WTC11 (cell line): ENCODE measurements around the gene MGAT5B.

Experiments
- ATF1 ChIP-seq: sonication (generic); formaldehyde crosslinking; IDR thresholded peaks from 2 replicates; pipeline ENCODE4 v1.8.1; 2023; ENCODE audit warnings: mild to moderate bottlenecking, moderate library complexity, missing genetic modification reagents
- CREB1 ChIP-seq: sonication (generic); formaldehyde crosslinking; IDR thresholded peaks from 2 replicates; pipeline ENCODE4 v1.8.0; 2023; ENCODE audit warnings: mild to moderate bottlenecking, missing genetic modification reagents
- JUN ChIP-seq: sonication (generic); formaldehyde crosslinking; IDR thresholded peaks from 2 replicates; pipeline ENCODE4 v1.8.0; 2023; ENCODE audit warnings: mild to moderate bottlenecking, missing genetic modification reagents
- TCF7 ChIP-seq: sonication (generic); formaldehyde crosslinking; IDR thresholded peaks from 2 replicates; pipeline ENCODE4 v1.8.0; 2022; ENCODE audit warnings: mild to moderate bottlenecking, low read depth, missing genetic modification reagents, moderate library complexity
- ZNF121 ChIP-seq: sonication (generic); formaldehyde crosslinking; IDR thresholded peaks from 2 replicates; pipeline ENCODE4 v1.8.0; 2023; ENCODE audit warnings: missing genetic modification reagents
- ZNF232 ChIP-seq: sonication (generic); formaldehyde crosslinking; IDR thresholded peaks from 2 replicates; pipeline ENCODE4 v1.8.0; 2022; ENCODE audit warnings: mild to moderate bottlenecking, missing genetic modification reagents
- TF ChIP-seq, protein P1 (sequence below): sonication (generic); formaldehyde crosslinking; IDR thresholded peaks from 2 replicates; pipeline ENCODE4 v1.8.1; 2023; ENCODE audit warnings: mild to moderate bottlenecking, moderate library complexity, missing genetic modification reagents
- TF ChIP-seq, protein P2 (sequence below): fragments of 200-600 bp; IDR thresholded peaks from 2 replicates; pipeline ENCODE4 v1.8.0; 2022; ENCODE audit warnings: antibody characterized with exemption
- TF ChIP-seq, protein P3 (sequence below): sonication (generic); formaldehyde crosslinking; conservative IDR thresholded peaks from 2 replicates; pipeline ENCODE4 v1.8.1; 2022; ENCODE audit warnings: mild to moderate bottlenecking, missing genetic modification reagents
- TF ChIP-seq, protein P4 (sequence below): sonication (generic); formaldehyde crosslinking; IDR thresholded peaks from 2 replicates; pipeline ENCODE4 v1.8.1; 2023; ENCODE audit warnings: mild to moderate bottlenecking, missing genetic modification reagents, moderate library complexity
- TF ChIP-seq, protein P5 (sequence below): sonication (generic); formaldehyde crosslinking; IDR thresholded peaks from 2 replicates; pipeline ENCODE4 v1.8.1; 2023; ENCODE audit warnings: mild to moderate bottlenecking, missing genetic modification reagents, moderate library complexity
- TF ChIP-seq, protein P6 (sequence below): sonication (generic); formaldehyde crosslinking; IDR thresholded peaks from 2 replicates; pipeline ENCODE4 v1.8.1; 2022; ENCODE audit warnings: mild to moderate bottlenecking, moderate library complexity, missing genetic modification reagents

DNA sequence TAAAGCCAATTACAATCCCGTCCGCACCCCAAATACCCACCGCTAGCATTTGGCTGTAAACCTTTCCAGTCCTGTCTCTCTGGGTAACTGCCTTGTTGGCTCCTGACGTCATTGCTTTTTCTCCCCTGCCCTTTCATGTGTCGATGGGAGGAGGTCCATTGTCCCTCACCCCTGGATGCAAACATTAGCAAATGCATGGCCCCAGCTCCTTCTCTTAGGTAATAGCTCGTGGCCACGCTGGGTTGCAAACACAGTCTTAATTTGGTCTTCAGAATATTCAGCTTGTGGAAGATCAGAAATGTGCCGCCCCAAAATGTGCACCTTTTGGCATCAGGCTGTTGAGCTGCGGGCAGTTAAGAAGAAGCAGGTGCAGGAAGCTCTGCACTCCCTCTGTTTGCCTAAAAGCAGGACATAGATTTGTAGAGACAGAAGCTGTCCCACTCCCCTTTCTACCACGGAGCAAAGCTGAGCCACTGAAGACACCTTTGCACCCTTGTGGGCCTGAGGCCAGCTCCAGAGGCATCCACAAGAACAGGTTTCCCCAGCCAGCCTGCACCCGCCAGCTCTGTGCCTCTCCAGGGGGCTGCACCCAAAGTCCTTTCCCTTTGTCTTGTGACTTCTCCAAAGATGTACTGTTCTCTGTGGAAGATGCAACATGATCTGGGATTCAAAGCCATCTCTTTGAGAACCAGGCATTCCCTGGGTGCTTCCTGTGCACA, 127.3 kb downstream of the MGAT5B start:
- TF ChIP-seq TCF7 (no peak), CREB1 (CRISPR knock-in tag) (no peak), ZNF121 (CRISPR knock-in tag) (no peak), JUN (CRISPR knock-in tag) (no peak), ZNF232 (CRISPR knock-in tag) (no peak), ATF1 (CRISPR knock-in tag) (no peak)
- TF ChIP-seq, protein P1, sequence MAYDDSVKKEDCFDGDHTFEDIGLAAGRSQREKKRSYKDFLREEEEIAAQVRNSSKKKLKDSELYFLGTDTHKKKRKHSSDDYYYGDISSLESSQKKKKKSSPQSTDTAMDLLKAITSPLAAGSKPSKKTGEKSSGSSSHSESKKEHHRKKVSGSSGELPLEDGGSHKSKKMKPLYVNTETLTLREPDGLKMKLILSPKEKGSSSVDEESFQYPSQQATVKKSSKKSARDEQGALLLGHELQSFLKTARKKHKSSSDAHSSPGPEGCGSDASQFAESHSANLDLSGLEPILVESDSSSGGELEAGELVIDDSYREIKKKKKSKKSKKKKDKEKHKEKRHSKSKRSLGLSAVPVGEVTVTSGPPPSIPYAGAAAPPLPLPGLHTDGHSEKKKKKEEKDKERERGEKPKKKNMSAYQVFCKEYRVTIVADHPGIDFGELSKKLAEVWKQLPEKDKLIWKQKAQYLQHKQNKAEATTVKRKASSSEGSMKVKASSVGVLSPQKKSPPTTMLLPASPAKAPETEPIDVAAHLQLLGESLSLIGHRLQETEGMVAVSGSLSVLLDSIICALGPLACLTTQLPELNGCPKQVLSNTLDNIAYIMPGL (CRISPR knock-in tag): no peak
- TF ChIP-seq, protein P2, sequence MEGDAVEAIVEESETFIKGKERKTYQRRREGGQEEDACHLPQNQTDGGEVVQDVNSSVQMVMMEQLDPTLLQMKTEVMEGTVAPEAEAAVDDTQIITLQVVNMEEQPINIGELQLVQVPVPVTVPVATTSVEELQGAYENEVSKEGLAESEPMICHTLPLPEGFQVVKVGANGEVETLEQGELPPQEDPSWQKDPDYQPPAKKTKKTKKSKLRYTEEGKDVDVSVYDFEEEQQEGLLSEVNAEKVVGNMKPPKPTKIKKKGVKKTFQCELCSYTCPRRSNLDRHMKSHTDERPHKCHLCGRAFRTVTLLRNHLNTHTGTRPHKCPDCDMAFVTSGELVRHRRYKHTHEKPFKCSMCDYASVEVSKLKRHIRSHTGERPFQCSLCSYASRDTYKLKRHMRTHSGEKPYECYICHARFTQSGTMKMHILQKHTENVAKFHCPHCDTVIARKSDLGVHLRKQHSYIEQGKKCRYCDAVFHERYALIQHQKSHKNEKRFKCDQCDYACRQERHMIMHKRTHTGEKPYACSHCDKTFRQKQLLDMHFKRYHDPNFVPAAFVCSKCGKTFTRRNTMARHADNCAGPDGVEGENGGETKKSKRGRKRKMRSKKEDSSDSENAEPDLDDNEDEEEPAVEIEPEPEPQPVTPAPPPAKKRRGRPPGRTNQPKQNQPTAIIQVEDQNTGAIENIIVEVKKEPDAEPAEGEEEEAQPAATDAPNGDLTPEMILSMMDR: no peak
- TF ChIP-seq, protein P3, sequence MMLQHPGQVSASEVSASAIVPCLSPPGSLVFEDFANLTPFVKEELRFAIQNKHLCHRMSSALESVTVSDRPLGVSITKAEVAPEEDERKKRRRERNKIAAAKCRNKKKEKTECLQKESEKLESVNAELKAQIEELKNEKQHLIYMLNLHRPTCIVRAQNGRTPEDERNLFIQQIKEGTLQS: no peak
- TF ChIP-seq, protein P4, sequence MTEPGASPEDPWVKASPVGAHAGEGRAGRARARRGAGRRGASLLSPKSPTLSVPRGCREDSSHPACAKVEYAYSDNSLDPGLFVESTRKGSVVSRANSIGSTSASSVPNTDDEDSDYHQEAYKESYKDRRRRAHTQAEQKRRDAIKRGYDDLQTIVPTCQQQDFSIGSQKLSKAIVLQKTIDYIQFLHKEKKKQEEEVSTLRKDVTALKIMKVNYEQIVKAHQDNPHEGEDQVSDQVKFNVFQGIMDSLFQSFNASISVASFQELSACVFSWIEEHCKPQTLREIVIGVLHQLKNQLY (CRISPR knock-in tag): no peak
- TF ChIP-seq, protein P5, sequence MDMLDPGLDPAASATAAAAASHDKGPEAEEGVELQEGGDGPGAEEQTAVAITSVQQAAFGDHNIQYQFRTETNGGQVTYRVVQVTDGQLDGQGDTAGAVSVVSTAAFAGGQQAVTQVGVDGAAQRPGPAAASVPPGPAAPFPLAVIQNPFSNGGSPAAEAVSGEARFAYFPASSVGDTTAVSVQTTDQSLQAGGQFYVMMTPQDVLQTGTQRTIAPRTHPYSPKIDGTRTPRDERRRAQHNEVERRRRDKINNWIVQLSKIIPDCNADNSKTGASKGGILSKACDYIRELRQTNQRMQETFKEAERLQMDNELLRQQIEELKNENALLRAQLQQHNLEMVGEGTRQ (CRISPR knock-in tag): no peak
- TF ChIP-seq, protein P6, sequence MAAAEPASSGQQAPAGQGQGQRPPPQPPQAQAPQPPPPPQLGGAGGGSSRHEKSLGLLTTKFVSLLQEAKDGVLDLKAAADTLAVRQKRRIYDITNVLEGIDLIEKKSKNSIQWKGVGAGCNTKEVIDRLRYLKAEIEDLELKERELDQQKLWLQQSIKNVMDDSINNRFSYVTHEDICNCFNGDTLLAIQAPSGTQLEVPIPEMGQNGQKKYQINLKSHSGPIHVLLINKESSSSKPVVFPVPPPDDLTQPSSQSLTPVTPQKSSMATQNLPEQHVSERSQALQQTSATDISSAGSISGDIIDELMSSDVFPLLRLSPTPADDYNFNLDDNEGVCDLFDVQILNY (CRISPR knock-in tag): no peak
